Measurements from ENCODE around the gene CDKN2B-AS1.
"Not testable (repeated sequence)": the region's sequence is repeated elsewhere in the genome, so short reads cannot be mapped to it uniquely, and the experiment has no call there.

The CDKN2B-AS1 gene

GRCh38 chr9:22046243-22046885 is 51.8 kb downstream of the CDKN2B-AS1 start:
- no peak for DNase-seq

GRCh38 chr9:22047596-22047995 is 53.0 kb downstream of the CDKN2B-AS1 start:
- no peak for DNase-seq

DNA sequence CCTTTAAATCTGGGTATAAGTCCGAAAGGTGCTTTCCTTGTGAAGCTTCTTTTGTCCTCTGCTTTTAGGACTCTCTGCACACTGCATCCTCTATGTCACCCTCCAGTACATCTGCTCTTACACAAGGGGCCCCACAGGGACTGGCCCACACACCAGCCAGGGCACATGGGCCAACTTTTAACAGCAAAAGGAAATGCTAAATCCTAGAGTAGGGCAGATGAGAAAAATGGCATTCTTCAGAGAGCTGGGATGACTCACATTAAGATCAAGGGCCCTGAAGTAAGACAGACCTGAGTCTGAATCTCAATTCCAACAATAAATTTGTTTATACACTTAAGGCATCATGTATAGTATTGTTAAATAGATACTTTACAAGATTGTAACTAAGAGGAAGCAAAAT is 54.8 kb downstream of the CDKN2B-AS1 start:
- no peak for DNase-seq

DNA sequence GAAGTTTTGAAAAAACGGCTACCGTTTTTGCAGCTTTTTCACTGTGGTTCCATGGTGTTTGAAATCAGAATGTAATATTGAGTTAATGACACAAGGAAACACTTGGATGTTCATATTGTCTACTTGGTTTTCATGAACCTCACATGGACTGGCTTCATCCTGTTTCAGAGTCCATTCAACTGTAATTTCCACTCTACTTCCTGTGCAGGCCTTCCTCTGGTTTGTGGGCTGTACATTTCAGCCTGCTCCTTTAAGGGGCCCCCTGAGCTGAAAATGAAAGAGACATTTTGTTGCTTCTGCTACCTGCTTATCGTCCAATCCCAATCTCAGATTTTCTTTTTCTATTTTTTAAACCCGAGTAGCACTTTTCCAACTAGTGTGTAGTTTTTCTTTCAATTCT is 56.3 kb downstream of the CDKN2B-AS1 start:
- DNase-seq: no peak

GRCh38 chr9:22052376-22052945 is 57.9 kb downstream of the CDKN2B-AS1 start:
- peak; percentile 3 for DNase-seq

DNA sequence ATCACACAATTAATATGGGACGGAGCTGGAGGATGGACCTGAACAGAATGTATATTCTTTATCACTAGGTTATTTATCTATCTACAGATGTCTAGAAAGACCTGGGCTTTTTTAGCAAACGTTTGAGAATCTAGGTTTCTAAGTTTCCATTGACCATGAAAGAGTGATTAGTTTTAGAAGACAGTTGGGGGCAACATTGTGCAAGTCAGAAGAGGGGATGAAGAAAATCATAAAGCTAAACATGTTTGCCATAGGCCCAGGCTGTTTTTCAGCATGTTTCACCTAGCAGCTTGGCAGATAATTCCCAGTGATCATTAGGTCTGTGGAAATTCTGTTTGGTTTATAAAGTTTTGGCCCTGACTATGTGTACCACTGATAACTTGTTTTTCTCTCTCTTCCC is 58.6 kb downstream of the CDKN2B-AS1 start:
- no peak for DNase-seq

DNA sequence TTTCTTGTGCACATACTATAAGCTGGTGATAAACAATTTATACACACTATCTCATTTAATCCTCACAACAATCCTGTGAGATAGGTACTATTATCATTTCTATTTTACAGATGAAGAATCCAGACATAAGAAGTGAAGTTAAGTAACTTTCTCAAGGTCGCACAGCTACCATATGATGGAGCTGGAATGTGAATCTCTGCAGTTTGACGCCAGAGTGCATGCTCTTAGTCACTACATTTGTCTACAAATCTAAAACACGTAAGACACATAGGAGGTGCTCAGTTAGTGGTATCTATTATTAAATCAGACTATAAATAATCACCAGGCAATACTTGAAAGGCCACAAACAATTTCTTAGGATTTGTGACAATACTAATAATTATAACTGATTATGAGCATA is 59.5 kb downstream of the CDKN2B-AS1 start:
- DNase-seq: no peak

- DNase-seq: no peak
Observed at GRCh38 chr9:22054529-22054928, 59.9 kb downstream of the CDKN2B-AS1 start.

GRCh38 chr9:22055090-22055489 is 60.5 kb downstream of the CDKN2B-AS1 start:
- DNase-seq: no peak

DNA sequence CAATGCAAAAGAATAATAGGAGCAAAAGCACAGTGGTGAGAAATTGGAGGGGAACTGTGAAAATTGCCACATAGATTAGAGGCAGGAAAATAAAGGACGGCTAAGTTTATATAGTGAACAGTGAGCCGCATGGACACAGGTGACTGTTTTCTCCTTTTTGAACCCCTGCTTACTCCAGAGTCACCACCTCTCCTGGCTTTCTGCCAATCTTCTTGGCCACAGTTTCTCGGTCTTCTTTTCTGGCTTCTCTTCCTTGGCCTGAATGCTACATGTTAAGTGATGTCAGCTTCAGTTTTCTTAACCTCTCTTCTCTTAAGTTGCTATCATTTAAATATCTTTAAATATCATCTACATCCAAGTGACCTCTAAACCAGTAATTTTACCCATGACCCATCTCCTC is 61.8 kb downstream of the CDKN2B-AS1 start:
- no peak for DNase-seq

- DNase-seq: not testable (repeated sequence)
Observed at GRCh38 chr9:22057972-22058371, 63.4 kb downstream of the CDKN2B-AS1 start.

GRCh38 chr9:22060831-22061383 is 66.3 kb downstream of the CDKN2B-AS1 start:
- no peak for DNase-seq

GRCh38 chr9:22064957-22065356 is 70.4 kb downstream of the CDKN2B-AS1 start:
- no peak for DNase-seq

GRCh38 chr9:22065431-22066200 is 71.0 kb downstream of the CDKN2B-AS1 start:
- no peak for DNase-seq

GRCh38 chr9:22067196-22067595 is 72.6 kb downstream of the CDKN2B-AS1 start:
- DNase-seq: no peak

DNA sequence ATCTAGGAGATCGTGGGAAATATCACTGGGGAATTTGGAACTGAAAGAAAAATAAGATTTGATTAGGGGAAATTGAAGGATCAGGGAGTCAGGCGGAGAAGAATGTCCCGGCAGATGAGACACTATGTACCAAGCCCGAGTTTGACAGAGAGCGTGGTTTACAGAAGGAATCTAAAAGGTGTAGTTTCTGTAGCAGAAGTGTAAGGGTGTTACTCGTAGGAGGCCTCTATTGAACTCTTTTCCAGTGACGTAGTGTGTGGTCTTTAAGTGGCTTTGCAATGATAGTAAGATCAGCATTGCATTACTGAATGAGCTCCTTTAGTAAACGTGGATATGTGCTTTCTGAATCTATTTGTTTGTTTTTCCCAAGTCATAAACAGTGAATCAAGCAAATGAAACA is 73.8 kb downstream of the CDKN2B-AS1 start:
- no peak for DNase-seq

DNA sequence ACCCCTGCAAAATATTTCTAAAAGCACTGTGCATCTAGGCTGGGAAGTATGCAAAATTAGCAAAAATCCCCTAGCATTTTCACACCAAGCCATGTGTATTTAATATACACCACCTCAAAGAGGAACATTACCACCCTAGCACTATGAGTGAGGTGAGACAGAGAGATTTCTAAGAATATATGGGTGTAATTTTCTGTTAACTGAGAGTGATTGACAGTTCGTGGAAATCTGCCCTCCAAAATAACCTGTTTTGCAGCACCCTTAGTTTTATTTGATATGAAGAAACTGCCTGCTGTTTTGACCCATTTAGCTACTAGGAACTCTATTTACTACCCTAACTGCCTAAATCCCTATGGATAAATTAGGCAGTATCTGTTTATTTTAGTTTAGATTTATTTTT is 78.8 kb downstream of the CDKN2B-AS1 start:
- no peak for DNase-seq

GRCh38 chr9:22078081-22078480 is 83.5 kb downstream of the CDKN2B-AS1 start:
- no peak for DNase-seq

DNA sequence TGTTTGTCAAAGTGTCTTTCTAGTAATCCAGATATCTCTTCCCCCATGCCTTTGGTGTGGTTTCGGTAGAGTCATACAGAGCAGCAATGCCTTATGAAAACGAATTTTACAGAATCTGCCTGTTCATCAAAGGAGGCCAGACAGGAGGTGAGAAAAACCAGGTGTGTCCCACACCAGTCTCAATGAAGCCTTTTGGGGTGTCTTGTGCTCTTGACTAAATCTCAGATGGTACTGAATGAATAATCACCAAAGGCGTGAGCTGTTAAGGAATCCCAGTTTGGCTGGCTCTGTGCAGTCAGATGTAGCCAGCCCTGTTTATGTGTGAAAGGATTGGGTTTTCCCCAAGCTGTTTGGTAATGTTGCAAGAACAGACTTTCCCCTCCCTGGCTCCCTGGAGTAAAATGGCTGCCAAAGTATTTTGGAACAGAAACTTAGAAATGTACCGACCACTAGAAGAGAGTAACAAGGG is 85.3 kb downstream of the CDKN2B-AS1 start:
- DNase-seq: no peak

GRCh38 chr9:22084336-22085035 is 89.9 kb downstream of the CDKN2B-AS1 start:
- no peak for DNase-seq

- no peak for DNase-seq
Observed at GRCh38 chr9:22088053-22088716, 93.6 kb downstream of the CDKN2B-AS1 start.

- no peak for DNase-seq
Observed at GRCh38 chr9:22088717-22089061, 94.1 kb downstream of the CDKN2B-AS1 start.

- no peak for DNase-seq
Observed at GRCh38 chr9:22097707-22098106, 103.1 kb downstream of the CDKN2B-AS1 start.

Measured in NCI-H345 (cell line).